Trophoblast cell (in vitro differentiated cells and primary cell): ENCODE results near the gene TBCK.
A peak's percentile ranks its signal among the peaks of the same experiment; 100 is the strongest.

ENCODE experiments used
- DNase-seq, 2 donors: peaks; one replicate each; pipeline ENCODE4 v3.0.0-alpha.2; 2016
- H2AFZ ChIP-seq: 2 replicates; pipeline ENCODE4 v1.6.1; 2013; ENCODE audit warnings: low read length, moderate library complexity, mild to moderate bottlenecking; ENCODE audit not compliant: insufficient read depth, poor library complexity
- H2AK5ac ChIP-seq: 2 replicates; pipeline ENCODE4 v1.6.1; 2013; ENCODE audit warnings: mild to moderate bottlenecking, low read length
- H2BK120ac ChIP-seq: 2 replicates; pipeline ENCODE4 v1.6.1; 2013; ENCODE audit warnings: low read length, mild to moderate bottlenecking, moderate library complexity; ENCODE audit not compliant: insufficient read depth, poor library complexity
- H2BK12ac ChIP-seq: 2 replicates; pipeline ENCODE4 v1.6.1; 2013; ENCODE audit warnings: mild to moderate bottlenecking, low read length, moderate library complexity
- H2BK5ac ChIP-seq: 2 replicates; pipeline ENCODE4 v1.6.1; 2013; ENCODE audit warnings: low read length, low read depth, moderate library complexity, mild to moderate bottlenecking; ENCODE audit not compliant: poor library complexity
- H3K14ac ChIP-seq: 2 replicates; pipeline ENCODE4 v1.6.1; 2013; ENCODE audit warnings: mild to moderate bottlenecking, low read length
- H3K18ac ChIP-seq: 2 replicates; pipeline ENCODE4 v1.6.1; 2013; ENCODE audit warnings: mild to moderate bottlenecking, low read length
- H3K23ac ChIP-seq: 2 replicates; pipeline ENCODE4 v1.6.1; 2013; ENCODE audit warnings: low read length
- H3K27ac ChIP-seq: 2 replicates; pipeline ENCODE4 v1.5.1; 2013; ENCODE audit warnings: low read depth, mild to moderate bottlenecking, inconsistent platforms, low read length, moderate library complexity
- H3K27me3 ChIP-seq: 2 replicates; pipeline ENCODE4 v1.6.1; 2013; ENCODE audit warnings: inconsistent platforms, mild to moderate bottlenecking, low read length, moderate library complexity; ENCODE audit not compliant: insufficient read depth
- H3K36me3 ChIP-seq, 2 experiments: 1 replicate in 1 of 2; 2 replicates in 1 of 2; pipeline ENCODE4 v1.6.1; 2013; ENCODE audit warnings: low read length in 2 of 2, mild to moderate bottlenecking in 2 of 2, moderate library complexity in 1 of 2; ENCODE audit not compliant: insufficient read depth in 2 of 2, control insufficient read depth in 1 of 2
- H3K4ac ChIP-seq: 2 replicates; pipeline ENCODE4 v1.6.1; 2013; ENCODE audit warnings: low read depth, mild to moderate bottlenecking, low read length, moderate library complexity
- H3K4me1 ChIP-seq, 2 experiments: 1 replicate in 1 of 2; 2 replicates in 1 of 2; pipeline ENCODE4 v1.6.1; 2013; ENCODE audit warnings: low read length in 2 of 2, mild to moderate bottlenecking in 2 of 2, moderate library complexity in 1 of 2; ENCODE audit not compliant: insufficient read depth in 2 of 2, control insufficient read depth in 1 of 2
- H3K4me2 ChIP-seq: 2 replicates; pipeline ENCODE4 v1.6.1; 2013; ENCODE audit warnings: inconsistent platforms, mild to moderate bottlenecking, low read length, moderate library complexity
- H3K4me3 ChIP-seq: 2 replicates; pipeline ENCODE4 v1.5.1; 2013; ENCODE audit warnings: mild to moderate bottlenecking, low read depth, low read length, inconsistent platforms
- H3K79me1 ChIP-seq: one replicate; pipeline ENCODE4 v1.6.1; 2013; ENCODE audit warnings: low read length
- H3K79me2 ChIP-seq: 2 replicates; pipeline ENCODE4 v1.6.1; 2013; ENCODE audit warnings: low read length, mild to moderate bottlenecking; ENCODE audit not compliant: control insufficient read depth, insufficient read depth, poor library complexity
- H3K9ac ChIP-seq: 2 replicates; pipeline ENCODE4 v1.6.1; 2013; ENCODE audit warnings: mild to moderate bottlenecking, low read length
- H3K9me3 ChIP-seq: 2 replicates; pipeline ENCODE4 v1.6.1; 2013; ENCODE audit warnings: low read depth, mild to moderate bottlenecking, control low read depth, inconsistent platforms, low read length; ENCODE audit not compliant: insufficient read depth
- H4K12ac ChIP-seq: 2 replicates; pipeline ENCODE4 v1.6.1; 2013; ENCODE audit warnings: low read depth, mild to moderate bottlenecking, low read length, moderate library complexity
- H4K8ac ChIP-seq: 2 replicates; pipeline ENCODE4 v1.6.1; 2013; ENCODE audit warnings: low read depth, mild to moderate bottlenecking, low read length, moderate library complexity
- H4K91ac ChIP-seq: one replicate; pipeline ENCODE4 v1.6.1; 2013; ENCODE audit warnings: low read depth, mild to moderate bottlenecking, low read length, moderate library complexity
- whole genome bisulfite sequencing: extraction: QIAGEN DNeasy Blood & Tissue Kit; methylation state at CpG from one replicate; pipeline ENCODE4 v1.1.7; 2013; ENCODE audit warnings: missing lambda C conversion rate; ENCODE audit not compliant: insufficient read length, insufficient coverage; ENCODE audit errors: extremely low coverage; 5-methylcytosine and 5-hydroxymethylcytosine counted together

TBCK gene

DNA sequence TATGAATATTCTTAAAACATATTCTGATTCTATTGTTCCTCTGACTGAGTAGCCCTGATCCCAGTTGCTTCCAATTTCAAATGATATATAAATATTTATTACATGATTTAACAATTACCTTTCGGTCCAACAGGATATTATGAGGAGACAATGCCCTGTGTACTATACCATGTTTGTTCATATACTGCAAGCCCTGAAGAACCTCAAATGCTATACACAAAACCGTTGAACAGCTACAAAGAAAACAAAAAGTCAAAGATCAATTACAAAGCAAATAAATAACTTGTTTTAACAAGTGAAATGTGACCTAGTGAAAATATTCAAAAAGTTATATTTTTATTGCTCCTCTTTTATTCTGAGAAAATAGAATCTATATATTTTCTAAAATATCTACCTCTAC is 54.0 kb downstream of the TBCK start:
- no peaks in the 10 kb centered on the region for H3K4me1 ChIP-seq
- H4K91ac ChIP-seq, result no peak overlapping the region
- no peak overlapping the region for H3K4me2 ChIP-seq
- H3K23ac ChIP-seq, result no peak overlapping the region
- H2BK12ac ChIP-seq, result no peak overlapping the region
- H4K12ac ChIP-seq, result no peak overlapping the region
- no peaks in the 10 kb centered on the region for H3K79me2 ChIP-seq
- no peak overlapping the region for H3K27ac ChIP-seq
- no peak overlapping the region for H3K18ac ChIP-seq
- DNase-seq, result no peak
- H3K9me3 ChIP-seq, result no peaks in the 10 kb centered on the region
- no peaks in the 10 kb centered on the region for H3K27me3 ChIP-seq
- no peak overlapping the region for H2AK5ac ChIP-seq
- H4K8ac ChIP-seq, result no peak overlapping the region
- no CpG with 5 or more reads among the region's 2 CpGs for WGBS
- H3K36me3 ChIP-seq, result no peaks in the 10 kb centered on the region
- no peaks in the 10 kb centered on the region for H3K79me1 ChIP-seq
- no peak overlapping the region for H3K4ac ChIP-seq
- H3K4me3 ChIP-seq, result no peak overlapping the region
- H2AFZ ChIP-seq, result no peak overlapping the region
- H2BK5ac ChIP-seq, result no peak overlapping the region
- no peak overlapping the region for H3K9ac ChIP-seq
- no peak overlapping the region for H2BK120ac ChIP-seq
- no peak overlapping the region for H3K14ac ChIP-seq

DNA sequence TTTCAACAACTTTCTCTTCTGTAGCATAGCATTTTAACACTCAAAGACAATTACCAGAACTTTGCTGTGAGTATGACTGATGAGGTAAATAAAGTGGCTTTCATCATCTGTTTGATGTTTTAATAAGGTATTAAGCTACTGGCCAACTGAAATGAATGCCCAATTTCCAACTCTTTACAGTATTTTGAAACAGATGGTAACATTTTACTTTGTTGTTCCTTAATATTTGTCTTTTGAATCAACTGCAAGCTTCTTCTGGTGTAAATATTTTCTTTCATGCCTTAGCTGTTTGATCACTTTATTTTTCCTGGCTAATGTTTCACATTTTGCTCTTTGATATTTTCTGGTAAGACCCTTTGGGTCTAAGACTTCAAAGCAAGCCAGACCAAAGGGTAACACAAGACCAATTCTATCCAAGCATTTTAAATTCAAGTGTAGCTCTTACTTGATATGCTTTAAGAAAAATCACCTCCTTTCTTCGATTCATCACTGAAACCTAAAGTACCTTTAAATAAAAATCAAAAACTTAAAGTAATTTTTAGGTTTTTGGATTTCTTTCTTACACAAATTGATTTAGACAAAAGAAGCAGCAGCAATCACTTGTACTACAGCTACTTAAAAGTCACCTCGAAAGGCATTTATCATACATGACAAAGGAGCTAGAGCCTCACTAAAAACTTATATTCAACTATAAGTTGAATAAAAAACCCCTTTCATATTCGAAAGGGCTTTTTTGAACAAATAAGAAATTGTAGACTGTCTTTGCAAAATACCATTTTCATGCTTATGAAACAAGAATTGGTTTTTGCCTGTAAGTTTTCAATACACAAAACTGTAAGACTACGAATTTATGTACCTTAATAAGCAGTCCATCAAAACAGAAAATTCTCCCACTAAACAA is 57.6 kb downstream of the TBCK start:
- Histone ChIP-seq H3K27ac (no peak overlapping the region), H4K91ac (no peak overlapping the region), H2BK120ac (no peak overlapping the region), H3K4me2 (no peak overlapping the region), H2BK5ac (no peak overlapping the region), H2AK5ac (no peak overlapping the region), H3K79me2 (no peaks in the 10 kb centered on the region), H2AFZ (no peak overlapping the region), H4K8ac (no peak overlapping the region), H3K79me1 (no peaks in the 10 kb centered on the region), H3K14ac (no peak overlapping the region), H3K23ac (no peak overlapping the region), H3K4ac (no peak overlapping the region), H3K9ac (no peak overlapping the region), H3K27me3 (no peaks in the 10 kb centered on the region), H3K18ac (no peak overlapping the region), H4K12ac (no peak overlapping the region), H3K9me3 (peaks cover 2% of the 10 kb centered on the region), H2BK12ac (no peak overlapping the region), H3K36me3 (peaks cover 10 to 12% of the 10 kb centered on the region in 2 experiments), H3K4me1 (no peaks in the 10 kb centered on the region), H3K4me3 (no peak overlapping the region)
- WGBS, result no CpG with 5 or more reads among the region's 4 CpGs
- DNase-seq, result no peak

DNA sequence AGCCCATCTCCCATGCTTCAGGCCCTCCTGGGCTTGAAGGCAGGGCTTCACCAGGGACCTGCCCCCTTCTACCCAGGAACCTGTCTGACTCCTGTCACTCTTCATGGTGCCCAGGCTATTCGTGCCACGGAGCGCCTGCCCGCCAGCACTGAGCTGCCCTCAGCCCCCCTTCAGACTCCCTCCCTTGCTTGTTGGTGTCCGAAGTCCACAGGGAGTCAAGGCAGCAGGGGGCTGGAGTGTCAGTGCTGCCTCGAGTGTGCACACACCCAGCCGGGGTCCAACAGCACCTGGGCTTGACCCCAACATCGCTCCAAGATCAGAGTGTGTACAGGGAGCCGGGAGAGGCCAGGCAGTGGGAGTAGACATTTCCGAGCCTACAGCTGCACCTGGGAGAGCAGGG is 59.8 kb downstream of the TBCK start:
- H2BK12ac ChIP-seq, result no peak overlapping the region

DNA sequence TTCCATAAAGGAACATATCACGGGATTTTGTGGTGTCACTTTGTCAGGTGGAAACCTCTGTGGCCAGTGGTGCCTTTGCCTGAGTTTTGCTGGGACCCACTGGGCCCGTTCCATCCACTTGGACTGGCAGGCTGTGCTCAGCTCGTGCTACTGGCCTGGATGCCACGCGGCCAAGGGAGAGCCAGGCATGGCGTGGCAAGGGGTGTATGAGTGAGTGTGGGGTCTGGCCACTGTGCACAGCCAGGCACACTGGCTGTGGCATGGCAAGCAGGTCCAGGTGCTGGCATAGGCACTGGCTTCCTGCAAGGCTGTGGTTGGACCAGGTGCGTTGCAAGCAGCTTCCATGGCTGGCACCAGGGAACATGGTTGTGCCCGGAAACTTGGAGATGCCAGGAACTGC is 60.8 kb downstream of the TBCK start:
- no peak for DNase-seq
- Histone ChIP-seq H3K14ac (no peak overlapping the region), H3K9me3 (peaks cover 2% of the 10 kb centered on the region), H3K36me3 (peaks cover 10 to 12% of the 10 kb centered on the region in 2 experiments), H4K12ac (no peak overlapping the region), H3K9ac (no peak overlapping the region), H2AK5ac (no peak overlapping the region), H3K4ac (no peak overlapping the region), H3K79me2 (no peaks in the 10 kb centered on the region), H2BK120ac (no peak overlapping the region), H2AFZ (no peak overlapping the region), H2BK5ac (no peak overlapping the region), H3K79me1 (no peaks in the 10 kb centered on the region), H2BK12ac (no peak overlapping the region), H3K27me3 (no peaks in the 10 kb centered on the region), H3K4me2 (no peak overlapping the region), H4K91ac (no peak overlapping the region), H3K18ac (no peak overlapping the region), H3K27ac (no peak overlapping the region), H3K4me3 (no peak overlapping the region), H4K8ac (no peak overlapping the region), H3K4me1 (no peaks in the 10 kb centered on the region), H3K23ac (no peak overlapping the region)
- WGBS, result no CpG with 5 or more reads among the region's 8 CpGs

More for the DNA sequence above, 59.8 kb downstream of the TBCK start:
- Histone ChIP-seq H4K91ac (no peak overlapping the region), H3K4me3 (no peak overlapping the region), H3K9ac (no peak overlapping the region), H3K4me2 (no peak overlapping the region), H2AK5ac (no peak overlapping the region), H2BK5ac (no peak overlapping the region), H3K36me3 (peaks cover 10 to 12% of the 10 kb centered on the region in 2 experiments), H3K27me3 (no peaks in the 10 kb centered on the region), H2AFZ (no peak overlapping the region), H3K23ac (no peak overlapping the region), H2BK120ac (no peak overlapping the region), H4K12ac (peak overlapping the region; percentile 39), H3K79me2 (no peaks in the 10 kb centered on the region), H3K79me1 (no peaks in the 10 kb centered on the region), H3K18ac (no peak overlapping the region), H4K8ac (no peak overlapping the region), H3K4me1 (no peaks in the 10 kb centered on the region), H3K4ac (no peak overlapping the region), H3K14ac (no peak overlapping the region), H3K9me3 (peaks cover 2% of the 10 kb centered on the region), H3K27ac (no peak overlapping the region)
- no CpG with 5 or more reads among the region's 10 CpGs for WGBS
- no peak for DNase-seq
